Common myeloid progenitor, CD34-positive (primary cell): ENCODE data around the gene SERINC3.
A peak's percentile ranks its signal among the peaks of the same experiment; 100 is the strongest.

Source experiments
- CTCF ChIA-PET: fragments of 350-600 bp; sonication (Branson Sonifier 250); formaldehyde crosslinking; loops from one replicate; lab custom pipeline; 2021; ENCODE audit warnings: antibody characterized with exemption; lab: Charles Lee
- POLR2A ChIA-PET: fragments of 350-600 bp; sonication (Branson Sonifier 250); formaldehyde crosslinking; loops from one replicate; lab custom pipeline; 2021; ENCODE audit warnings: antibody characterized with exemption; lab: Charles Lee
- DNase-seq, 3 donors: peaks; one replicate each; pipeline versions ENCODE4 v3.0.0 to v3.0.0-alpha.2; 2013
- H3K27ac ChIP-seq, 2 experiments: 1 replicate in 1 of 2; 2 replicates in 1 of 2; pipeline ENCODE4 v1.7.0; 2013; ENCODE audit warnings: inconsistent platforms in 2 of 2, low read length in 2 of 2, mild to moderate bottlenecking in 2 of 2, low read depth in 1 of 2, moderate library complexity in 1 of 2; ENCODE audit not compliant: severe bottlenecking in 2 of 2, insufficient read depth in 1 of 2, poor library complexity in 1 of 2
- H3K27me3 ChIP-seq, 5 experiments: replicated peaks in 2 of 5; 1 replicate in 3 of 5; 2 replicates in 2 of 5; pipeline versions ENCODE4 v1.6.1 to v1.7.0; 2013; ENCODE audit warnings: low read length in 4 of 5, mild to moderate bottlenecking in 2 of 5, moderate library complexity in 2 of 5, inconsistent platforms in 1 of 5; ENCODE audit not compliant: insufficient read depth in 5 of 5, control insufficient read depth in 4 of 5
- H3K36me3 ChIP-seq, 4 experiments: 1 replicate in 2 of 4; 2 replicates in 2 of 4; pipeline versions ENCODE4 v1.6.1 to v1.7.0; 2013; ENCODE audit warnings: low read length in 3 of 4, control low read depth in 1 of 4, mild to moderate bottlenecking in 1 of 4; ENCODE audit not compliant: control insufficient read depth in 4 of 4, insufficient read depth in 4 of 4
- H3K4me1 ChIP-seq, 4 experiments: 1 replicate in 3 of 4; 2 replicates in 1 of 4; pipeline versions ENCODE4 v1.6.1 to v1.7.1; 2013; ENCODE audit warnings: low read length in 3 of 4, mild to moderate bottlenecking in 3 of 4, control low read depth in 1 of 4, inconsistent platforms in 1 of 4, moderate library complexity in 1 of 4; ENCODE audit not compliant: control insufficient read depth in 4 of 4, insufficient read depth in 4 of 4; ENCODE audit errors: control extremely low read depth in 1 of 4
- H3K4me3 ChIP-seq, 7 experiments: 1 replicate in 4 of 7; 2 replicates in 3 of 7; pipeline versions ENCODE4 v1.5.1 to v1.7.0; 2013; ENCODE audit warnings: mild to moderate bottlenecking in 7 of 7, low read length in 6 of 7, moderate library complexity in 6 of 7, inconsistent platforms in 2 of 7, low read depth in 2 of 7, control low read depth in 1 of 7; ENCODE audit not compliant: insufficient read depth in 4 of 7, control insufficient read depth in 1 of 7; ENCODE audit errors: extremely low read depth in 1 of 7
- H3K9me3 ChIP-seq, 5 experiments: 1 replicate in 4 of 5; 2 replicates in 1 of 5; pipeline versions ENCODE4 v1.6.1 to v1.7.1; 2013; ENCODE audit warnings: low read length in 4 of 5, mild to moderate bottlenecking in 2 of 5, inconsistent platforms in 1 of 5, low read depth in 1 of 5, moderate library complexity in 1 of 5; ENCODE audit not compliant: control insufficient read depth in 4 of 5, insufficient read depth in 2 of 5; ENCODE audit errors: control extremely low read depth in 1 of 5
- WGBS: methylation state at CpG from one replicate; pipeline ENCODE4 v1.1.5; 2013; ENCODE audit not compliant: insufficient coverage; 5-methylcytosine and 5-hydroxymethylcytosine counted together

SERINC3 gene

DNA sequence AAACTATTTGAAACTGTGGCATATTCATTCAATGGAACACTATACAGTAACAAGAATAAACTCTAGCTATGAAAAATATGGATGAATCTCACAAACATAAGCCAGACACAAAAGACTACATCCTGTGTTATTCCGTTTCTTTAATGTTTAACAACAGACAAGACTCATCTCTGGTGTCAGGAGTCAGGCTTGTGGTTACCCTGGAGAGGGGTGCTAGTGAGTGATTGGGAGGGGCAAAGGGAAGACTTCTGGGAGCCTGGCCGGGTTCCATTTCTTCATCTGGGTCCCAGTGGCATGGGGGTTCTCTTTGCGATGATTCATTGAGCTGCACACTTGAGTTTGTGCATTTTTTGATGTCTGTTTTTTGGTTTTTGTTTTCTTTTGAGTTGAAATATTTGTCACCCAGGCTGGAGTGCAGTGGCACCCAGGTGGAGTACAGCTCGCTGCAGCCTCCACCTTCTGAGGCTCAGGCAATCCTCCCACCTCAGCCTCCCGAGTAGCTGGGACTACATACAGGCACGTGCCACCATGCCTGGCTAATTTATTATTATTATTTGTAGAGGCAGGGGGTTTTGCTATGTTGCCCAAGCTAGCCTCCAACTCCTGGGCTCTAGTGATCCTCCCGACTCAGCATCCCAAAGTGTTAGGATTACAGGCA is 67.4 kb downstream of the SERINC3 start:
- Histone ChIP-seq H3K27ac (no peak overlapping the region), H3K36me3 (no peaks in the 10 kb centered on the region), H3K4me1 (peaks cover 0 to 3% (median 1%) of the 10 kb centered on the region in 4 experiments), H3K27me3 (peaks cover 0 to 5% (median 0%) of the 10 kb centered on the region in 5 experiments), H3K9me3 (no peaks in the 10 kb centered on the region), H3K4me3 (no peak overlapping the region)
- WGBS = 100% methylated on average over 3 of the region's 7 CpGs
- ChIA-PET CTCF (interaction anchor here (0.6 to 2.6 kb wide), 3 partner anchors 148 to 293 kb away, joined by 3 to 7 read pairs (median 3); no protein-coding TSS in a partner anchor), POLR2A (no interaction called here)
- no peak for DNase-seq

DNA sequence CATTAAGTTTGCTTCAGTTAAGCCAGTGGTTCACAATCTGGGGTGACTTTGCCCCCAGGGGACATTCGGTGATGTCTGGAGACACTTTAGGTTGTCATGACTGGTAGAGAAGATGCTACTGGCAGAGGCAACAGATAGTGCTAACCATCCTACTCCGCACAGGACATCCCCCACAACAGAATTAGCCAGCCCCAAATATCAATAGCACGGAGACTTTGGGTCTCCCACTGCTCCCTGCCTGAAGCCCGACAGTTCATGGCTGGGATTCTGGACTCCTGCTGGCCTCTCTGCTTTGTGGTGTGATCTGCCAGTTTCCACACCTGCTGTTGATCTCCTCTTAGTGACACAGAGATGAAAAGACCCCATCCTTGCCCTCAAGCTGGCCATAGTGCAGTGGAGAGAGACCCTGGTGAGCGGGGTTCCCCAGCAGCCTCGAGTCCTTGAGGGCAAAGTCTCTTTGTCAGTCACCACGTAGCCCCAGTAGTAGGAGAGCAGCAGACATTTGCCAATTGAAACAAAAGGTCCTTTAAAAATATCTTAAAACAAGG is 70.9 kb downstream of the SERINC3 start:
- CTCF ChIA-PET = interaction anchor here (1.4 to 1.5 kb wide), 2 partner anchors 12 to 235 kb away, joined by 3 read pairs; no protein-coding TSS in a partner anchor
- no peak for DNase-seq
- H3K36me3 ChIP-seq = no peaks in the 10 kb centered on the region
- peaks cover 0 to 3% (median 0%) of the 10 kb centered on the region in 4 experiments for H3K4me1 ChIP-seq
- WGBS = 93% methylated on average over 4 of the region's 7 CpGs
- H3K4me3 ChIP-seq = no peak overlapping the region
- H3K27ac ChIP-seq = no peak overlapping the region
- POLR2A ChIA-PET = no interaction called here
- H3K27me3 ChIP-seq = peaks cover 0 to 5% (median 0%) of the 10 kb centered on the region in 5 experiments
- H3K9me3 ChIP-seq = no peaks in the 10 kb centered on the region

DNA sequence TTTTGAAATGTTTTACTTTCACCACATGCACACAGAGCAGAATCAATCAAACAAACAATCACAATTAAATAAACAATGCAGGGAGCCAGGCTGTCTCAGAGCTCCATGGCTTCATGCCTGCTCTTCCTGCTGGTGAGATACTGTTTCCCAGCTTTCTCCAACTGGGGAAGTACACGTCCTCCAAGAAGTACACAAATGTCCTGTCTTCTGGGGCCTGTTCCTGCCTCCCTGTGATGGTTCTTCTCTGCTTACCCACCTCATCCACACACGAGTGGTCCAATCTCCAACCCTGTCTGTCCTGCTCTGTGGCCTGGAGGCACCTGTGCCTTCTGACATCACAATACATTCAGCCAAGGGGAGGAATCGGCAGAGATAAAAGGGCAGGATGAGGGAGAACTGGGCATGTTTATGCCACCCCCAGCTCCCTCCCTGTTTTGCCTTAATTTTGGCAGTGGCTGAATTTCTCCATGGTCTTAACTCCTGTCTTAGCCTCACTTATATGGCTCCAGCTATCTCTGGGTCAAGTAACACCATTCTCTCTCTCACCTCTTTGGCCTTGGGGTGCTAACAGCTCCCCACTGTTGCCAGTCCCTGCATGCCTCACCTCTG is 71.5 kb downstream of the SERINC3 start:
- Histone ChIP-seq H3K27me3 (peaks cover 0 to 5% (median 0%) of the 10 kb centered on the region in 5 experiments), H3K4me1 (peaks cover 0 to 3% (median 0%) of the 10 kb centered on the region in 4 experiments), H3K9me3 (no peaks in the 10 kb centered on the region), H3K4me3 (no peak overlapping the region), H3K27ac (no peak overlapping the region), H3K36me3 (no peaks in the 10 kb centered on the region)
- DNase-seq = no peak
- ChIA-PET CTCF (interaction anchor here (1.4 to 1.7 kb wide), 2 partner anchors 11 to 235 kb away, joined by 3 to 5 read pairs; no protein-coding TSS in a partner anchor), POLR2A (no interaction called here)
- 100% methylated on average over 1 of the region's 3 CpGs for WGBS

DNA sequence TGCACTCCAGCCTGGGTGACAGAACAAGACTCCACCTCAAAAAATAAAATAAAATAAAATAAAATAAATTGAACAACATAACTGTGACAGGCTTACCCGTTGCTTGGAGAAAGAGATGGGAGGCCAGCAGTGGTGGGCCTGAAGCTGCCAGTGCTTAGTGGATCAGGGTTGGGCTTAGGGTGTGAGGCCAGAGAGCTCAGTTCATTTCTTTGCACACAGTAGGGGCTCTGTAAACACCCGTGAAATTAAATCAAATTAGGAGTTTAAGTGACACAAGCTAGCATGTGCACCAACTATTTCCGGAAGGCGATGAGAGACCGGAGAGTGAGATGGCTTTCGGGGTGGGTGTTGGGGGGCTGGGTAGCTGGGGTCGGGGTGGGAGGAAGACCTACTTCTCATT is 72.0 kb downstream of the SERINC3 start:
- Histone ChIP-seq H3K27ac (no peak overlapping the region), H3K9me3 (no peaks in the 10 kb centered on the region), H3K36me3 (no peaks in the 10 kb centered on the region), H3K4me3 (no peak overlapping the region), H3K27me3 (peaks cover 0 to 5% (median 0%) of the 10 kb centered on the region in 5 experiments), H3K4me1 (no peaks in the 10 kb centered on the region)
- WGBS = 98% methylated on average over 4 of the region's 7 CpGs
- ChIA-PET CTCF (interaction anchor here (1.4 to 1.7 kb wide), 2 partner anchors 12 to 234 kb away, joined by 3 to 5 read pairs; no protein-coding TSS in a partner anchor), POLR2A (no interaction called here)
- no peak for DNase-seq

DNA sequence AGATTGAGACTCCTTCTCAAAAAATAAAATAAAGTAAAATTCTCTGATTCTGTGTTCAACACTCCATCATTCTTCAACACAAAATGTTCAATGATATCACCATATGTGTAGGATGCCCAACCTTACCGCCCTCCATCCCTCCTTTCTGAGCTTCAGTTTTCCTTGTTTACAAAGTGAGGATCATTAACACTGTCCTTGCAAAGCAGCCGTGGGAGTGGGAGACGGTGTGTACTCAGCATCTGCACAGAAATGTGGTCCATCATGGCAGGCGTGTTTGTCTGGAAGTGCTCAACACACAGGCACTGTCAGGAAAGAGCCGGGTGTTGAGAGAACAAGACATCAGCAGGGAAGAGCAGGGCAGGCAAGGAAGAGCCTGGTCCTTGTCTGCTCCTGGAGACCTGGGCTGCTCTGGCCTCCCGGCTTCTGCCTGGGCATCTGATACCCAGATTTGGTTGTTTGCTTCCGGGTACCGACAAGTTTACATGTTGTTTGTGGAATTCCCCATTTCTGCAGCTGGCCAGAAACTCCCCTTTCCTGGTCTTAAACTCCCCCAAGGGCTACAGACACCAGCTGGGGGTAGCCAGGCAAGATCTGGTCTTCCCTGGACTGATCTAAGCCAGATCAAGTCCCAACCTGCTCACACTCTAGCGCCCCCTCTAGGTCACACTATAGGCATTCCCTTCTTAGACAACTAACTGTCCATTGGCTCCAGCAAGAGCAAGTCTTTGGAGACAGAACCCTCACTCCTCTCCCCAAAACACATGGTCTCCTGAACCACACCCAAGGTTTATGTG is 72.9 kb downstream of the SERINC3 start:
- Histone ChIP-seq H3K4me3 (no peak overlapping the region), H3K27ac (no peak overlapping the region), H3K36me3 (no peaks in the 10 kb centered on the region), H3K27me3 (peaks cover 0 to 5% (median 0%) of the 10 kb centered on the region in 5 experiments), H3K4me1 (no peaks in the 10 kb centered on the region), H3K9me3 (no peaks in the 10 kb centered on the region)
- DNase-seq = peak; percentile 20 to 51 (median 40)
- CTCF ChIA-PET = interaction anchor here (1.4 to 1.7 kb wide), 2 partner anchors 13 to 233 kb away, joined by 3 to 5 read pairs; no protein-coding TSS in a partner anchor
- WGBS = 84% methylated on average over 9 of the region's 9 CpGs
- POLR2A ChIA-PET = no interaction called here

DNA sequence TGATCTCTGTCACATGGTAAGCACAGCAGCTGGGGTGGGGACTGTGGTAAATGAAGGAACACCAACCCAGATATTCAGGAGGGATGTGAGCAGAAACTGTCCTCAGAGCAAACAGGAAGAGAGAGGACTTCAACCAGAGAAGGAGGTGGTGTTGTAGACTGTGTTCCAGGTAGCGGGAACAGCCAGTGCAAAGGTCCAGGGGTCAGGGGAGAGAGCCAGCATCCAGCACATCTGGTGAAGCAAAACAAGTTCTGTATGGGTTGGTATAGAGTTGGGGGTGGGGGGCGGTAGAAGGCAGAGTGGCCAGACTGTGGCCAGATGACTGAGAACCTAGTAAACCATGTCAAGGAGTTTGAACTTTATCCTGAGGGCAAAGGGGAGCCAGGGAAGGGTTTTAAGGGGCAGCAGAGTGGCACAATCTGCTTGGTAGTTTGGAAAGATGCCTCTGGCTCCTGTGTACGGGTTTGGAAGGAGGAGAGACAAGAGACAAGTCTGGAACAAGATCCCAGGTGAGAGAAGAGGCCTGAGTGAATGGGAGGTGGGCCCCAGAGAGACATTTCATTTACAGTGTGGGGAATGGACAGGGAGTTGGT is 73.9 kb downstream of the SERINC3 start:
- ChIA-PET CTCF (no interaction called here), POLR2A (no interaction called here)
- Histone ChIP-seq H3K4me1 (no peaks in the 10 kb centered on the region), H3K4me3 (no peak overlapping the region), H3K27ac (no peak overlapping the region), H3K36me3 (no peaks in the 10 kb centered on the region), H3K9me3 (no peaks in the 10 kb centered on the region), H3K27me3 (peaks cover 0 to 5% (median 0%) of the 10 kb centered on the region in 5 experiments)
- no peak for DNase-seq
- WGBS = 97% methylated on average over 3 of the region's 3 CpGs
